ENCODE measurements around the gene RGS3.

The RGS3 gene

DNA sequence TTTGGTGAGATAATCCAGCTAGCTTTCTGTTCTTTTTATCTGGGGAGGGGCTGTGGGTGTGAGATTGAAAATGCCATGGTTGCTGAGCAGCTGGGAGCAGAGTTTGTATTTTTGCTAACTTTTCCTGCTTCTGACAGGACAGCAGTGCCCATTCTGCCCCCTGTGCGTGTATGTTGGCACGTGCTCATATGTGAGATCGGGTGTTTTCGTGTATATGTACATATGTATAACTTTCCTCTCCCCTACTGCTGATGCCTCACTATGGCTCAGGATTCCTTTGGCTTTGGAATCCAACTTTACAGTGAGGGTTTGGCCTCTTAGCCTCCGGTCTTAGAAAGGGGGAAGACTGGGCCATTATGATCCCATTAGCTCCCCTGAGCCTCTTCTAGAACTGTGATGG, 38.3 kb downstream of the RGS3 start:
- peak overlapping the region; percentile 28 for H3K4me3 ChIP-seq (ENCODE audit: low read length)
- H3K4me1 ChIP-seq (ENCODE audit: insufficient read depth, low read length): peaks cover 63% of the 10 kb centered on the region
- no peaks in the 10 kb centered on the region for H3K9me3 ChIP-seq (ENCODE audit: low read length)

DNA sequence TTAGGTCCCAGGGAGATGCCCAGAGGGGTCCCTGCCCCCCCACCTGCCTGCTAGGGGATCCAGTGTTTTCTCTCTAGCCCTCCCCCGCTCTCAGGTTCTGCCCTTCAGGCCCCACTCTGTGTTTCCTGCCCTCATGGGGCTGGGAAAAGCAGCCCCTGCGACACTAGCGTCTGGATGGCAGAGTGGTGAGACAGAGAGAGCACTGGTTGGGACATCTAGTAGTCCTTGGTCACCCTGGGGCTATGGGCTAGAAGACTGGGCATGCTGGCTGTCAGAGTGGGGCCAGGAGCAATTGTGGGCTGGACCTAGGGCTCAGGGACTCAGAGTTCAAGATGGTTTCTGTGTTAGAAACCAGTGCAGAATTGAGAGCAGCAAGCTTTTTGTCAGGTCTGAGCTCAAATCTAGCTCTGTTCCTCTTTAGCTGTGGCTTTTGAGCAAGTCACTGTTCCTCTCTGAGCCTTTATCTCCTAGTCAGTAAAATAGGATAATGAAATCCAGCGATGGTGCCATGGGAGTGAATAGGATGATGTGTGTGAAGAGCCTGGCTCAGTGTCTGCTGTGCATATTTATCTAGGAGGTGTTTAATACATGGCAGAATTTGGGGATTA, 39.0 kb downstream of the RGS3 start:
- peaks cover 69% of the 10 kb centered on the region for H3K4me1 ChIP-seq (ENCODE audit: insufficient read depth, low read length)
- no peaks in the 10 kb centered on the region for H3K36me3 ChIP-seq (ENCODE audit: insufficient read depth, low read length)
- no peak overlapping the region for H3K4me3 ChIP-seq (ENCODE audit: low read length)
- no peak overlapping the region for H2AFZ ChIP-seq (ENCODE audit: low read depth, low read length)
- no peaks in the 10 kb centered on the region for H3K27me3 ChIP-seq (ENCODE audit: insufficient read depth, low read length)
- H3K9me3 ChIP-seq (ENCODE audit: low read length): no peaks in the 10 kb centered on the region

More for the DNA sequence above, 38.3 kb downstream of the RGS3 start:
- no peaks in the 10 kb centered on the region for H3K36me3 ChIP-seq (ENCODE audit: insufficient read depth, low read length)
- no peak overlapping the region for H2AFZ ChIP-seq (ENCODE audit: low read depth, low read length)
- no peaks in the 10 kb centered on the region for H3K27me3 ChIP-seq (ENCODE audit: insufficient read depth, low read length)

DNA sequence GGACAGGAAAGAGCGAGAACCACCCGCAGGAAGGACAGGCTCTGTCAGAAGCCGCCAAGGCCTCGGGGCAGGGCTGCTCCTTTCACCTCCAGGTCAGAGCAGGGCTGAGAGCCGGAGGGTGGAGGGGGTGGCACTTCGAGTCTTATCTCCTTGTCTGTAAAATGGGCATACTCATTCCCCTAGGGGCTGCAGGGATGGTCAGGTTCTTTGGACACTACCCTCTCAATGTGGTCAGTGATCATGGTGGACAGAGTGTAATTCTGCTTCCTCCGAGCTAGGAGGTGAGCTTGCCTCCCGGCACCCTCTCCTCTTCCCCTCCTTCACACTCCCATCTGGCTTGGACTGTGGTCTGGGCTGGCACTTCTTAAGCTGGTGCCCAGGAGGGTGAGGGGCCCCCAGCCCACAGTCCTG, 39.6 kb downstream of the RGS3 start:
- H3K27me3 ChIP-seq (ENCODE audit: insufficient read depth, low read length): no peaks in the 10 kb centered on the region
- no peak overlapping the region for H3K4me3 ChIP-seq (ENCODE audit: low read length)
- H3K4me1 ChIP-seq (ENCODE audit: insufficient read depth, low read length): peaks cover 73% of the 10 kb centered on the region
- H2AFZ ChIP-seq (ENCODE audit: low read depth, low read length): no peak overlapping the region
- H3K9me3 ChIP-seq (ENCODE audit: low read length): no peaks in the 10 kb centered on the region
- H3K36me3 ChIP-seq (ENCODE audit: insufficient read depth, low read length): no peaks in the 10 kb centered on the region

DNA sequence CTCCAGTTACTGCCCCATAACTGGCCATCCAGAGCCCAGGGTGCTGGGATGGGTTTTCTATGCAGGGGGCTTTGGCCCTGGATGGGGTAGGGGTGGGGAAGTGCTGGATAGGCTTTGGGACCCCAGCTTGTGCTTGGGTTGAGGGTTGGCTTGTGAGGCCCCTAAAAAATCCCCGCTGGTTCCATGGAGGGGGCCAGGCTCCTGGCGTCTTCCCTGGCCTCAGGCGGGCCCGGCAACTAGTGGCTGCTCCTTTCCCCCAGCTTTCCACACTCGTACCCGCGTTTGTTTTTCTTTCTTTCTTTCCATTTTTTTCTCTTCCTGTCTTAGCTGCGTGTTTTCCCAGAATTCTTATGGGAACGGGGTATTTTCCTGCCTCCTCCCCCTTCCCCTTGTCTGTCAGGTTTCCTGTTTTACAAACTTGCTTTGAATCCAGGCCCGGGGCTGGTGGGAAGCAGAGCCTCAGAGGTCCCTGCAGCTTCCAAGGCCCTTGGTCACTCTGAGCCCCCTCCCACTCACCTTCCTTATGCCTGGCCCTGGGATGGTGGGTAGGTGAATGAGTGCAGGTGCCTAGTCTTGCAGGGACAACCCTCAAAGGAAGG, 40.2 kb downstream of the RGS3 start:
- H3K4me1 ChIP-seq (ENCODE audit: insufficient read depth, low read length): peaks cover 73% of the 10 kb centered on the region
- no peak overlapping the region for H2AFZ ChIP-seq (ENCODE audit: low read depth, low read length)
- H3K9me3 ChIP-seq (ENCODE audit: low read length): no peaks in the 10 kb centered on the region
- H3K27me3 ChIP-seq (ENCODE audit: insufficient read depth, low read length): no peaks in the 10 kb centered on the region
- peaks cover 2% of the 10 kb centered on the region for H3K36me3 ChIP-seq (ENCODE audit: insufficient read depth, low read length)
- no peak overlapping the region for H3K4me3 ChIP-seq (ENCODE audit: low read length)

DNA sequence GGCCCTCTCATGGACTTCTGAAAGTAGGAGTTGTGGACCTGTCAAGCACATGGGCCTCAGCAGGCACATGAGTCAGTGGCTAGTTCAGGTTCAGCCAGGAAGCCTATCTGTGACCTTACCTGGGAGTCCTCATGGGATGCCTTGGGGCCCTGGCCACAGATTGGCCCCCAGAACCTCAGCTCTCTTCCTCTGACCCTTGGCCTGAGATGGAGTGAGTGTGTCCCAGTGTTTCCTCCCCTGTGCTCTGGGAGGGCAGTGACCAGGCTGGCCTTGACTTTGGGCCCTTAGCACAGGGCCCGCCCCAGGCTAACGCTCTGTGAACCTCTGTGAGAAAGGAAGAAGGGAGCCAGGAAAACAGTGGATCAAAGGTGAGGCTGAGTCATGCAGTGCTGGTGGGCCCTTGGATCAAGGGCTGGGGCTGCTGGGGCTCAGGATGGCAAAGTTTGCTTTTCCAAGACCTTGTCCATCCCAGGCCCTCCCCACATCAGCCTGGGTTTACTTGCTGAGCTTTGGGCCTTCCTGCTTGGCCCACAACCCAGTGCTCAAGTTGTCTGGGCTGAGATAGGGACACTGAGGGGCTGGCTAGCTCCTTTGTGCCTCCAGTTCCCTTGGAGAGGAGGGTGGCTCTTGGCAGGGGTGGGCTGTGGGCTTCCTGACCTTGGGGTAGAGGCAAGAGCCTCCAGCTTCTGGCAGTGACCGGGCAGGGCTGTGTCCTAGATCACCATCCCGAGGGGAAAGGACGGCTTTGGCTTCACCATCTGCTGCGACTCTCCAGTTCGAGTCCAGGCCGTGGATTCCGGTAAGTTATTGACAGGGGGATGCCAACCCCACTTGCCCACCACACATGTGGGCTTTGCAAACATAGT, 41.4 kb downstream of the RGS3 start:
- Histone ChIP-seq H2AFZ (ENCODE audit: low read depth, low read length) (no peak overlapping the region), H3K9me3 (ENCODE audit: low read length) (no peaks in the 10 kb centered on the region), H3K4me1 (ENCODE audit: insufficient read depth, low read length) (peaks cover 73% of the 10 kb centered on the region), H3K36me3 (ENCODE audit: insufficient read depth, low read length) (peaks cover 5% of the 10 kb centered on the region), H3K27me3 (ENCODE audit: insufficient read depth, low read length) (no peaks in the 10 kb centered on the region), H3K4me3 (ENCODE audit: low read length) (no peak overlapping the region)

DNA sequence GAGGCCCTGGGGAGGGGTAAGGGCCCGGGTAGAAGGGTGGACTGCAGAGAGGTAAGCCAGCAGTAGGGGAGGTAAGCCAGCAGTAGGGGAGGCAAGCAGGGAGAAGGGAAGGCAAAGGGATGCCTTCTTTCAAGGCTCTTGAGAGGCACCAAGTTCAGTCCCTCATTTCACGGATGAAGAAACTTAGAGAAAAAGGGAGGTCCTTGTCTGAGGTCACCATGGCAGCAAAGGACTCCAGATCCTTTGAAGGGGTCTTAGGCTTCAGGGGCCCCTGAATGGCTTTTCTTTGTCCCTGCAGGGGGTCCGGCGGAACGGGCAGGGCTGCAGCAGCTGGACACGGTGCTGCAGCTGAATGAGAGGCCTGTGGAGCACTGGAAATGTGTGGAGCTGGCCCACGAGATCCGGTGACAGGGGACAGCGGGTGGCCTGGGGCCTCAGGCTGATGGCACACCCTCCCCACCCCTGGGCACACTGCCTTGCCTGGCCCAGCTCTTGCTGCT, 42.6 kb downstream of the RGS3 start:
- Histone ChIP-seq H3K4me1 (ENCODE audit: insufficient read depth, low read length) (peaks cover 65% of the 10 kb centered on the region), H3K4me3 (ENCODE audit: low read length) (no peak overlapping the region)

DNA sequence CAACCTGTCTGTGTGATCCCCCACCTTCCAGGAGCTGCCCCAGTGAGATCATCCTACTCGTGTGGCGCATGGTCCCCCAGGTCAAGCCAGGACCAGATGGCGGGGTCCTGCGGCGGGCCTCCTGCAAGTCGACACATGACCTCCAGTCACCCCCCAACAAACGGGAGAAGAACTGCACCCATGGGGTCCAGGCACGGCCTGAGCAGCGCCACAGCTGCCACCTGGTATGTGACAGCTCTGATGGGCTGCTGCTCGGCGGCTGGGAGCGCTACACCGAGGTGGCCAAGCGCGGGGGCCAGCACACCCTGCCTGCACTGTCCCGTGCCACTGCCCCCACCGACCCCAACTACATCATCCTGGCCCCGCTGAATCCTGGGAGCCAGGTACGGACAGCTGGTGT, 43.7 kb downstream of the RGS3 start:
- Histone ChIP-seq H3K4me1 (ENCODE audit: insufficient read depth, low read length) (peaks cover 54% of the 10 kb centered on the region), H3K27me3 (ENCODE audit: insufficient read depth, low read length) (no peaks in the 10 kb centered on the region), H3K9me3 (ENCODE audit: low read length) (no peaks in the 10 kb centered on the region), H2AFZ (ENCODE audit: low read depth, low read length) (no peak overlapping the region), H3K36me3 (ENCODE audit: insufficient read depth, low read length) (peaks cover 5% of the 10 kb centered on the region), H3K4me3 (ENCODE audit: low read length) (no peak overlapping the region)

More for the DNA sequence above, 42.6 kb downstream of the RGS3 start:
- Histone ChIP-seq H3K27me3 (ENCODE audit: insufficient read depth, low read length) (no peaks in the 10 kb centered on the region), H2AFZ (ENCODE audit: low read depth, low read length) (no peak overlapping the region), H3K9me3 (ENCODE audit: low read length) (no peaks in the 10 kb centered on the region), H3K36me3 (ENCODE audit: insufficient read depth, low read length) (peaks cover 5% of the 10 kb centered on the region)

DNA sequence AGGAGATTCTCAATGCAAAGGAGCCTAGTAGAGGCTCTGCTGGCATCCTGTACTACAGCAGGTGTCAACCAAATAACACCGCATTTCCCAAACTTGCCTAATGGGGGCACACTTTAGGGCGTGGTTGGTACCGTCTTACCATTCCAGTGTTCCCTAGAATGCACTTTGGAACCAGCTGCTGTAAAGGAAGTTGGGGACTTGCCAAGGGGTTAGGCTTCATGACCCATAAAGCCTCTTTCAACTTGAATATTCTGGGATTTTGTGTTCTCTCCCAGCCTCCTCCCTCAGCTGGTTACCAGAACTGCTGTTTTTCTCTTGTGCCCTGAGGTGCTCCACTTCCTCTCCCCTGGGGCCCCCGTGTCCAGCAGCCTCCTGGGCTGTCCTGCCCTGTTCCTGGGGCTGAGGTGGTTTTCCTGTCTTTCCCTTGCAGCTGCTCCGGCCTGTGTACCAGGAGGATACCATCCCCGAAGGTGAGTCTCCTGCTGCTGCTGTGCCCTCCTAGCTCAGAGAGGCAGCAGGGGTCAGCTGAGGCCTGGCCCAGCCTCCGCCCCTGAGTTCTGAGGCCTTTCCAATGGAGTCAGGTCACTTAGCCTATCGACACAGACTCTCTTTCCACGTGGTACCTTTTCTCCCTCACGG, 44.7 kb downstream of the RGS3 start:
- H3K4me1 ChIP-seq (ENCODE audit: insufficient read depth, low read length): peaks cover 44% of the 10 kb centered on the region
- no peak overlapping the region for H3K4me3 ChIP-seq (ENCODE audit: low read length)
- H3K9me3 ChIP-seq (ENCODE audit: low read length): no peaks in the 10 kb centered on the region
- H3K36me3 ChIP-seq (ENCODE audit: insufficient read depth, low read length): peaks cover 5% of the 10 kb centered on the region
- no peak overlapping the region for H2AFZ ChIP-seq (ENCODE audit: low read depth, low read length)
- H3K27me3 ChIP-seq (ENCODE audit: insufficient read depth, low read length): no peaks in the 10 kb centered on the region

DNA sequence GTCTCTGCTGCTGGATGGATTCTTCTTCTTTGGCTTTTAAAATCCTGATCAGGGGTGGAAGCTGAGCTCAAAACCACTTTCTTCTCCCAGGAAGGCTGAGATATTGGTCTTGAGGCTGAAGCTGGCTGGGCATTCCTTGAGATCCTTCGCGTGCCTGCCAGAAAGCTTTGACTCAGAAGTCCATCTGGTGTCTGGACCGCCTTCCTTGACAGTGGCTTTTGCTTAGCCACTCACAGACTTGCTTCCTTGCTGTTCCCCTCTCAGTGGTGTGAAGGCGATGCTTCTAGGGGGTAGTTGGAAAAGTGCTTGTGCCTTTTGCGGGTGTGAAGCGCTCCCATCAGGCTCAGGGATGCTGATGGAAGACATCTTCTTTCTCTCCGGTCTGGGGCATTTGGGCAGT, 45.9 kb downstream of the RGS3 start:
- H3K27me3 ChIP-seq (ENCODE audit: insufficient read depth, low read length): no peaks in the 10 kb centered on the region
- H2AFZ ChIP-seq (ENCODE audit: low read depth, low read length): no peak overlapping the region
- peaks cover 33% of the 10 kb centered on the region for H3K4me1 ChIP-seq (ENCODE audit: insufficient read depth, low read length)
- H3K36me3 ChIP-seq (ENCODE audit: insufficient read depth, low read length): peaks cover 5% of the 10 kb centered on the region
- no peak overlapping the region for H3K4me3 ChIP-seq (ENCODE audit: low read length)
- H3K9me3 ChIP-seq (ENCODE audit: low read length): no peaks in the 10 kb centered on the region

DNA sequence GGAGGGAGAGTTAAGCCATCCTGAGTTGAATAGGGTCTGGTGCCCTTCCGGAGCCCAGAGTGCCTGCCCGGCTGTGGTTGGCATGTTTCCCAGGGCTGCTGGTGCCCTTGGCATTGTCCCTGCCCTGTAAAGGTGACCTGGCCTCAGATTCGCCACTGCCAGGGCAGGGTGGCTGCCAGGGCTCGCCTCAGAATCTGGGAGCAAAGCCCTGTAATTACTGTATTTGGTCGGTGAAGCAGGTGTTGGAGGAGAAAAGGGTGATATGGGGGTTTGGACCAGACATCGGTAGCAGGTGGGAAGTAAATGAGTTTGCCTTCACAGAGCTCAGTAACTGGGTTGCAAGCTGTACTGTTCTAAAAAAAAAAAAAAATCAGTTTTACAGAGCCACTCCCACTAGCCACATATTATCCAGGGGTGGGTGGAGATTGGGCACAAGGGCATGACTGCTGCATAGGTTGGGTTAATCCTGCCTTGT, 47.6 kb downstream of the RGS3 start:
- Histone ChIP-seq H3K27me3 (ENCODE audit: insufficient read depth, low read length) (no peaks in the 10 kb centered on the region), H3K36me3 (ENCODE audit: insufficient read depth, low read length) (peaks cover 5% of the 10 kb centered on the region), H3K4me1 (ENCODE audit: insufficient read depth, low read length) (peaks cover 17% of the 10 kb centered on the region), H3K4me3 (ENCODE audit: low read length) (no peak overlapping the region), H3K9me3 (ENCODE audit: low read length) (no peaks in the 10 kb centered on the region), H2AFZ (ENCODE audit: low read depth, low read length) (no peak overlapping the region)

DNA sequence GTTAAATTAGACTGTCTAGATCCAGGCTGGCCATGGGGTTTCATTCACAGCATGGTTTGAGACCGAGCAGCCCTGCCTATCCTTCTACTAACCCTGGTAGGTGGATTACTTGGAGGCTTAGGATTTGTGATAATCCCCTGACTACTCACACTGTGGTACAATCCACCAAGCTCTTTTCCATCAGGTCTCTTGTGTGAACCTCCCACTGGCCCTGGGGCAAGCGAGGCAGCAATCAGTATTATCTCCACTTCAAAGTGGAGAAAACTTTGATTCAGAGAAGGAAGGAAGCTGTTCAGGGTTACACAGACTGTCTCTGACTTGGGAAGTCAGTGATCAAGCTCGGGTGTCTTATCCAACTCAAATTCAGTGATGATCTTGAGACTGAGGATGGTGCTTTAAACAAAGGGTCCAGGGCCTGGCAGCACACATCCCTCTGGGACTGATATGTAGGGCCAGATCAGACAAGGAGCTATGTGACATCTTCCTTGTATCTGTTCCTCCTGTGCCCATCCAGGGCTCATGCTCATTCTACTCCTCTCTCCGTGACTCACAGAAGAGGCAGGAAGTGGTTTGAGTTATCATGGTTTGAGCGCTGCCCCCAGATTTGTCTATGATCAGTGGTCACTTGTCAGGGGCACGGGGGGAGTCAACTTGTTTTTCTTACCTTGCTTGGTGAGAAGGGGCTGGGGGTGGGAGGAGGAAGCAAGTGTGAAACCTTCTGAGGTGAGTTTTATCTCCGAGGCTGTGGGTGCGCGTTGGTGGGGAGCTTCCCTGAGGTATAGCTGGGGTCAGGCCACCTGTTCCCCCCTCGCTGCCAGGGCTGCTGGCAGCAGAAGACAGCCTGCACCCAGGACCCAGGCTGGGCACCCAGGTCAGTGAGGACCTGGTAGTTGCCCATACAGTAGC, 48.6 kb downstream of the RGS3 start:
- Histone ChIP-seq H3K36me3 (ENCODE audit: insufficient read depth, low read length) (peaks cover 5% of the 10 kb centered on the region), H2AFZ (ENCODE audit: low read depth, low read length) (no peak overlapping the region), H3K4me3 (ENCODE audit: low read length) (no peak overlapping the region), H3K9me3 (ENCODE audit: low read length) (no peaks in the 10 kb centered on the region), H3K4me1 (ENCODE audit: insufficient read depth, low read length) (peaks cover 8% of the 10 kb centered on the region), H3K27me3 (ENCODE audit: insufficient read depth, low read length) (no peaks in the 10 kb centered on the region)

DNA sequence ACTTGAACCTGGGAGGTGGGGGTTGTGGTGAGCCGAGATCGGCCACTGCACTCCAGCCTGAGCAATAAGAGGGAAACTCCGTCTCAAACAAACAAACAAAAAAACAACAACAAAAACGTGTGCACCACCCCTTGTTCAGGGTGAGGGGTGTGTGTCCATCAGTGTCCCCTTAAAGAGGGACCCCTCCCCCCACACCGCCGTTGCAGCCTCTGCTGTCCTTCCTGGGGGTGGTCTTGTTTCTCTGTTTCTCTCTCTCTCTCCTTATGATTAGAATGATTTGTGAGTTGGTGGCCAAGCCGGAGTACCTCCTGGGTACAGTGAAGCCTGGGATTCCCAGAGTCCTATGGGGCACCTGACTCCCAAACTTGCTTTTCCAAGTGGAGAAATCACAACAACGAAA, 49.6 kb downstream of the RGS3 start:
- Histone ChIP-seq H3K27me3 (ENCODE audit: insufficient read depth, low read length) (no peaks in the 10 kb centered on the region), H3K4me3 (ENCODE audit: low read length) (no peak overlapping the region), H3K36me3 (ENCODE audit: insufficient read depth, low read length) (peaks cover 9% of the 10 kb centered on the region), H3K9me3 (ENCODE audit: low read length) (no peaks in the 10 kb centered on the region), H2AFZ (ENCODE audit: low read depth, low read length) (no peak overlapping the region), H3K4me1 (ENCODE audit: insufficient read depth, low read length) (no peaks in the 10 kb centered on the region)

Data from neuron (in vitro differentiated cells).